Stimulated activated CD8-positive, alpha-beta memory T cell treated with anti-CD3 and anti-CD28 coated beads, Interleukin-15, amount 100 ng/mL, for 48 hours (primary cell): ENCODE data around the gene TRMT11.

Experiments used
- DNase-seq, 2 donors: peaks; one replicate each; pipeline ENCODE4 v3.0.0-alpha.2; 2020; ENCODE audit warnings: low read depth in 2 of 2

TRMT11 gene

GRCh38 chr6:126076992-126077664 is 90.8 kb downstream of the TRMT11 start:
- no peak for DNase-seq

- no peak for DNase-seq
Measured at GRCh38 chr6:126077810-126078776, 91.8 kb downstream of the TRMT11 start.

DNA sequence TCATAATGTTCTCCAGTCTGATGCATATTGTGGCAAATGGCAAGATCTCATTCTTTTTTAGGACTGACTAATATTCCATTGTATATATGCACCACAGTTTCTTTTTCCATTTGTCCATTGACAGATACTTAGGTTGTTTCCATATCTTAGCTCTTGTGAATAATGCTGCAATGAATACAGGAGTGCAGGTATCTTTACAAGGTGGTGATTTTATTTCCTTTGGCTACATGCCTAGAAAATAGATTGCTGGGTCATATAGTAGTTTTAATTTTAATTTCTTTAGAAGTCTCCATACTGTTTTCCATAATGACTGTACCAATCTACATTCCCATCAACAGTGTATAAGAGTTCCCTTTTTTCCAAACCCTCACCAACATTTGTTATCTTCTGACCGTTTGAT is 97.5 kb downstream of the TRMT11 start:
- no peak for DNase-seq

DNA sequence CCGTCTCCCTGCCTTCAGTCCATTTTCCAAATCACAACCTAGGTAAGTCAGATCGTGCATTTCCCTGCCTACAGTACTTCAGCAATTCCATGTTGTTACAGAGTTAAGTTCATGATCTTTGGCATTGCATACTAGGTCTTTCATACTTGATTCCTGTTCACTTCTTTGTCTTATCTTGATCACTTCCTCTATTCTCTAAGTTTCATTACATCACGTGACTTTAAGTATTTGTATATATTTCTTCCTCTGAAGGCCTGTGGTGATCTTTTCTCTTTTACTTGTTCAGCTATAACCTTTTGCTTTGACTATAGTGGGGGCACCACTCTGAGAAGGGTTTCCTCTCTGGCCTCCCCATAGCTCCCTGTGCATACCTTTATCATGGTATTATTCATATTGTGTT is 100.2 kb downstream of the TRMT11 start:
- no peak for DNase-seq
